SJCRH30 (cell line): ENCODE results near the gene PRKCG. TPM values are rescaled to one million over a fixed set of nuclear protein-coding genes. Genes with fewer than 3 reads are reported as not detected.

Source experiments
- total RNA-seq: library from RNA; depleted of rRNA; stranded (reverse); fragments of >200 nt; shearing (Covaris generic); gene quantifications from 2 replicates; pipeline ENCODE4 v1.2.3, GENCODE V29; 2014; rRNA removed

Gene PRKCG
- total RNA-seq, 1 experiment from 2014 or later, result 0.06 TPM

Other genes with a start within 250 kb of the PRKCG start
- not detected in 2 replicates for gene NLRP12, start 57.9 kb upstream of the PRKCG start, total RNA-seq
- 32.5 and 34.1 TPM in 2 replicates for gene MYADM, start 14.3 kb upstream of the PRKCG start, total RNA-seq
- gene CACNG7, start 27.1 kb downstream of the PRKCG start, total RNA-seq, result not detected in 2 replicates
- not detected in 2 replicates for gene CACNG8, start 80.7 kb downstream of the PRKCG start, total RNA-seq
- 0.76 and 2.0 TPM in 2 replicates for gene CACNG6, start 109.4 kb downstream of the PRKCG start, total RNA-seq
- not detected in 2 replicates for gene VSTM1, start 181.7 kb downstream of the PRKCG start, total RNA-seq
- gene TARM1, start 199.2 kb downstream of the PRKCG start, total RNA-seq, result not detected in 2 replicates
- 0.26 TPM in 1 of 2 replicates, not detected in the other for gene OSCAR, start 218.6 kb downstream of the PRKCG start, total RNA-seq
- 40.4 and 62.0 TPM in 2 replicates for gene NDUFA3, start 220.7 kb downstream of the PRKCG start, total RNA-seq
- 10.0 and 10.3 TPM in 2 replicates for gene TFPT, start 233.5 kb downstream of the PRKCG start, total RNA-seq
- gene PRPF31, start 233.6 kb downstream of the PRKCG start, total RNA-seq, result 65.6 and 67.3 TPM in 2 replicates